ENCODE measurements around the gene DCANP1. TPM values are rescaled to one million over a fixed set of nuclear protein-coding genes. Genes with fewer than 3 reads are reported as not detected.

The DCANP1 gene
- total RNA-seq, 1 donor from 2014 or later, result not detected

- ATAC-seq (no peak), DNase-seq (no peak)
- H3K9me3 ChIP-seq, result no peaks in the 10 kb centered on the region
- intact Hi-C loops (cut with DNase I), result no loop called here
- peaks cover 6% of the 10 kb centered on the region for H3K4me1 ChIP-seq
- H3K4me3 ChIP-seq, result no peak overlapping the region
- H3K27me3 ChIP-seq, result peaks cover 26% of the 10 kb centered on the region
- no peaks in the 10 kb centered on the region for H3K36me3 ChIP-seq
- H3K27ac ChIP-seq, result no peak overlapping the region
- TF ChIP-seq CTCF (IDR thresholded peaks at IDR 0.05), result no peak
These were observed 22.8 kb upstream of the DCANP1 start for GRCh38 chr5:135469911-135470310.

GRCh38 chr5:135468541-135468940 lies 21.4 kb upstream of the DCANP1 start:
- ATAC-seq (no peak), DNase-seq (peak; percentile 22)
- H3K4me1 ChIP-seq, result peaks cover 6% of the 10 kb centered on the region
- intact Hi-C loops (cut with DNase I), result no loop called here
- peaks cover 29% of the 10 kb centered on the region for H3K27me3 ChIP-seq
- no peaks in the 10 kb centered on the region for H3K9me3 ChIP-seq
- H3K4me3 ChIP-seq, result no peak overlapping the region
- no peak overlapping the region for H3K27ac ChIP-seq
- no peak for TF ChIP-seq CTCF (IDR thresholded peaks at IDR 0.05)
- no peaks in the 10 kb centered on the region for H3K36me3 ChIP-seq

- no peak for TF ChIP-seq CTCF (IDR thresholded peaks at IDR 0.05)
- H3K4me3 ChIP-seq, result no peak overlapping the region
- H3K27me3 ChIP-seq, result peaks cover 29% of the 10 kb centered on the region
- intact Hi-C loops (cut with DNase I), result no loop called here
- H3K36me3 ChIP-seq, result no peaks in the 10 kb centered on the region
- ATAC-seq, result no peak
- peaks cover 6% of the 10 kb centered on the region for H3K4me1 ChIP-seq
- H3K9me3 ChIP-seq, result no peaks in the 10 kb centered on the region
- DNase-seq, result peak; percentile 20
- H3K27ac ChIP-seq, result no peak overlapping the region
These were observed 20.8 kb upstream of the DCANP1 start for GRCh38 chr5:135467871-135468485.

GRCh38 chr5:135467051-135467625 lies 20.0 kb upstream of the DCANP1 start:
- intact Hi-C loops (cut with DNase I), result no loop called here
- no peak for DNase-seq
- Histone ChIP-seq H3K27ac (no peak overlapping the region), H3K27me3 (peaks cover 29% of the 10 kb centered on the region), H3K9me3 (no peaks in the 10 kb centered on the region), H3K4me3 (no peak overlapping the region), H3K36me3 (no peaks in the 10 kb centered on the region), H3K4me1 (peaks cover 10% of the 10 kb centered on the region)
- ATAC-seq, result no peak
- TF ChIP-seq CTCF (IDR thresholded peaks at IDR 0.05), result no peak

GRCh38 chr5:135466178-135467050 lies 19.3 kb upstream of the DCANP1 start:
- H3K27me3 ChIP-seq, result peaks cover 29% of the 10 kb centered on the region
- H3K27ac ChIP-seq, result no peak overlapping the region
- DNase-seq (peak; percentile 88), ATAC-seq (peak; percentile 93)
- H3K9me3 ChIP-seq, result no peaks in the 10 kb centered on the region
- intact Hi-C loops (cut with DNase I), result no loop called here
- TF ChIP-seq CTCF (IDR thresholded peaks at IDR 0.05), result peak; percentile 85
- H3K36me3 ChIP-seq, result no peaks in the 10 kb centered on the region
- H3K4me1 ChIP-seq, result peaks cover 10% of the 10 kb centered on the region
- H3K4me3 ChIP-seq, result no peak overlapping the region

Measured in upper lobe of right lung (tissue), 1 donor.